ENCODE data around the gene SLC25A26. TPM values are rescaled to one million over a fixed set of nuclear protein-coding genes. Genes with fewer than 3 reads are reported as not detected.
A peak's percentile ranks its signal among the peaks of the same experiment; 100 is the strongest.

Gene SLC25A26
- total and polyA plus RNA-seq, 2 of the 13 experiments (the other 11 are each of a cell fraction or from before 2014, with no cell fraction given): 23.1 to 32.7 TPM

GRCh38 chr3:66220602-66221377, at the start of gene SLC25A26 (continued):
- TF ChIP-seq ZNF580 (CRISPR knock-in tag; IDR thresholded peaks at IDR 0.05; ENCODE audit: borderline replicate concordance, low read depth) (peak; percentile 49; the same call in 1 of the 2 replicates), GLMP (CRISPR knock-in tag; IDR thresholded peaks at IDR 0.05; ENCODE audit: borderline replicate concordance) (no peak), DR1 (CRISPR knock-in tag; IDR thresholded peaks at IDR 0.05) (peak; percentile 69; the same call in 1 of the 2 replicates), GABPA (IDR thresholded peaks at IDR 0.05; ENCODE audit: low read depth, low read length) (peak; percentile 70), GABPA (CRISPR knock-in tag; IDR thresholded peaks at IDR 0.05; ENCODE audit: low read depth) (peak; percentile 92), ZFX (CRISPR knock-in tag; IDR thresholded peaks at IDR 0.05; ENCODE audit: low read depth) (peak; percentile 85), NCOA5 (CRISPR knock-in tag; IDR thresholded peaks at IDR 0.05) (no peak), KDM4B (CRISPR knock-in tag; IDR thresholded peaks at IDR 0.05) (no peak), ZFP36 (IDR thresholded peaks at IDR 0.05; ENCODE audit: borderline replicate concordance, low read depth, low read length, partially characterized antibody) (no peak), WIZ (CRISPR knock-in tag; IDR thresholded peaks at IDR 0.05) (no peak), SRSF9 (IDR thresholded peaks at IDR 0.05; ENCODE audit: borderline replicate concordance, insufficient read depth, low read depth, low read length, poor library complexity, severe bottlenecking) (no peak), NFE2 (CRISPR knock-in tag; IDR thresholded peaks at IDR 0.05) (no peak), ZNF142 (CRISPR knock-in tag; IDR thresholded peaks at IDR 0.05) (peak; percentile 31; the same call in 1 of the 2 replicates), RELA (CRISPR knock-in tag; IDR thresholded peaks at IDR 0.05) (no peak), MBNL3 (CRISPR knock-in tag; conservative IDR thresholded peaks at IDR 0.05) (no peak), ATF6 (CRISPR knock-in tag; conservative IDR thresholded peaks at IDR 0.05) (no peak), SKI (IDR thresholded peaks at IDR 0.05; ENCODE audit: partially characterized antibody) (peak; percentile 19), BRD4 (CRISPR knock-in tag; IDR thresholded peaks at IDR 0.05) (peak; percentile 86), ZNF703 (CRISPR knock-in tag; IDR thresholded peaks at IDR 0.05; ENCODE audit: borderline replicate concordance) (no peak), SIX1 (CRISPR knock-in tag; IDR thresholded peaks at IDR 0.05; ENCODE audit: borderline replicate concordance) (no peak), NFKB2 (CRISPR knock-in tag; IDR thresholded peaks at IDR 0.05; ENCODE audit: borderline replicate concordance) (peak; percentile 75; the same call in 1 of the 2 replicates)
